NCI-H1417 (cell line): ENCODE data around the gene RETREG1.

Experiments
- DNase-seq, 3 experiments: peaks; one replicate each; lab custom pipeline; 2025; lab: John Stamatoyannopoulos, UW

Gene RETREG1

GRCh38 chr5:16585041-16585667, 31.6 kb downstream of the RETREG1 start:
- no peak for DNase-seq

GRCh38 chr5:16582081-16582480, 34.7 kb downstream of the RETREG1 start:
- DNase-seq, result no peak

- DNase-seq, result no peak
Observed at GRCh38 chr5:16580382-16580781, 36.4 kb downstream of the RETREG1 start.

- DNase-seq, result peak in 2 of 3 experiments; percentile 60 to 81
Observed at GRCh38 chr5:16579142-16579847, 37.5 kb downstream of the RETREG1 start.

GRCh38 chr5:16578474-16578883, 38.3 kb downstream of the RETREG1 start:
- DNase-seq, result peak in 2 of 3 experiments; percentile 73 to 92

GRCh38 chr5:16577677-16578076, 39.1 kb downstream of the RETREG1 start:
- no peak for DNase-seq

- no peak for DNase-seq
Observed at GRCh38 chr5:16574789-16575721, 41.7 kb downstream of the RETREG1 start.

- peak in 2 of 3 experiments; percentile 19 to 68 for DNase-seq
Observed at GRCh38 chr5:16573401-16573800, 43.4 kb downstream of the RETREG1 start.

- DNase-seq, result no peak
Observed at GRCh38 chr5:16572289-16573015, 44.3 kb downstream of the RETREG1 start.

GRCh38 chr5:16571016-16571415, 45.8 kb downstream of the RETREG1 start:
- no peak for DNase-seq

GRCh38 chr5:16570121-16570815, 46.5 kb downstream of the RETREG1 start:
- DNase-seq, result no peak

- peak in 1 of 3 experiments; percentile 20 for DNase-seq
Observed at GRCh38 chr5:16568875-16569580, 47.8 kb downstream of the RETREG1 start.

GRCh38 chr5:16567365-16567764, 49.4 kb downstream of the RETREG1 start:
- DNase-seq, result no peak

- DNase-seq, result no peak
Observed at GRCh38 chr5:16565118-16565517, 51.7 kb downstream of the RETREG1 start.

- DNase-seq, result no peak
Observed at GRCh38 chr5:16564248-16564867, 52.4 kb downstream of the RETREG1 start.

GRCh38 chr5:16563686-16564085, 53.1 kb downstream of the RETREG1 start:
- no peak for DNase-seq

- no peak for DNase-seq
Observed at GRCh38 chr5:16561660-16562059, 55.1 kb downstream of the RETREG1 start.

- DNase-seq, result peak in 1 of 3 experiments; percentile 23
Observed at GRCh38 chr5:16559702-16560101, 57.1 kb downstream of the RETREG1 start.

- DNase-seq, result no peak
Observed at GRCh38 chr5:16558984-16559629, 57.7 kb downstream of the RETREG1 start.

GRCh38 chr5:16557477-16557876, 59.3 kb downstream of the RETREG1 start:
- no peak for DNase-seq
